Endothelial cell of umbilical vein (primary cell): ENCODE measurements around the gene LMTK3. TPM values are rescaled to one million over a fixed set of nuclear protein-coding genes. Genes with fewer than 3 reads are reported as not detected.
A peak's percentile ranks its signal among the peaks of the same experiment; 100 is the strongest.

Source experiments
- BruUV-seq: library from RNA; stranded (reverse); fragments of 400-500 nt; replicated peaks from 2 replicates; lab custom pipeline; 2021; lab: Mats Ljungman, UMichigan
- CTCF ChIA-PET: fragments of 300-600, 350-600 bp; sonication (Branson Sonifier 250); formaldehyde crosslinking; loops from one replicate; lab custom pipeline; 2021; ENCODE audit warnings: antibody characterized with exemption, inconsistent platforms; lab: Charles Lee
- POLR2A ChIA-PET: fragments of 300-600, 350-600 bp; sonication (Branson Sonifier 250); formaldehyde crosslinking; loops from one replicate; lab custom pipeline; 2021; ENCODE audit warnings: antibody characterized with exemption, inconsistent platforms; lab: Charles Lee
- DNase-seq: peaks from one replicate; pipeline ENCODE4 v3.0.0-alpha.2; 2011; ENCODE audit warnings: low read depth, low spot score
- FAIRE-seq: peaks from 2 replicates; lab custom pipeline; 2011; peaks lifted over from hg19 to GRCh38; lab: Jason Lieb, UNC
- H2AFZ ChIP-seq: 2 replicates; pipeline ENCODE4 v1.6.0; 2012; ENCODE audit warnings: low read depth, low read length, control low read depth, inconsistent platforms
- H3K27ac ChIP-seq: 2 replicates; pipeline ENCODE4 v1.5.1; 2011; ENCODE audit warnings: low read depth, mild to moderate bottlenecking, control low read depth, low read length, moderate library complexity; ENCODE audit not compliant: insufficient read depth
- H3K27me3 ChIP-seq, 2 experiments: 2 replicates each; pipeline versions ENCODE4 v1.6.0 to v1.6.1; 2011; ENCODE audit warnings: low read length in 2 of 2, mixed read lengths in 1 of 2; ENCODE audit not compliant: control insufficient read depth in 2 of 2, insufficient read depth in 2 of 2
- H3K36me3 ChIP-seq, 2 experiments: 2 replicates in 1 of 2; 3 replicates in 1 of 2; pipeline ENCODE4 v1.5.1; 2011; ENCODE audit warnings: low read length in 2 of 2, mild to moderate bottlenecking in 1 of 2, moderate library complexity in 1 of 2; ENCODE audit not compliant: control insufficient read depth in 2 of 2, insufficient read depth in 2 of 2; ENCODE audit errors: extremely low read depth in 1 of 2
- H3K4me1 ChIP-seq: 3 replicates; pipeline ENCODE4 v1.5.1; 2011; ENCODE audit warnings: mild to moderate bottlenecking, low read length; ENCODE audit not compliant: control insufficient read depth, insufficient read depth; ENCODE audit errors: extremely low read depth
- H3K4me2 ChIP-seq: 2 replicates; pipeline ENCODE4 v1.6.1; 2011; ENCODE audit warnings: low read length, control low read depth, mixed read lengths; ENCODE audit not compliant: insufficient read depth
- H3K4me3 ChIP-seq, 3 experiments: fragments of 200-600 bp in 1 of 3; sonication (generic), shearing (Covaris generic) in 1 of 3; replicated peaks in 1 of 3; 2 replicates each; pipeline ENCODE4 v1.5.1; 2011 to 2016; ENCODE audit warnings: control low read depth in 3 of 3, low read length in 3 of 3, mild to moderate bottlenecking in 2 of 3, inconsistent platforms in 1 of 3, low read depth in 1 of 3, moderate library complexity in 1 of 3; ENCODE audit not compliant: insufficient read depth in 1 of 3
- H3K79me2 ChIP-seq: 2 replicates; pipeline ENCODE4 v1.6.0; 2012; ENCODE audit warnings: low read length, inconsistent platforms; ENCODE audit not compliant: control insufficient read depth, insufficient read depth
- H3K9ac ChIP-seq: replicated peaks from 2 replicates; pipeline ENCODE3; 2011; ENCODE audit warnings: low read length, control low read depth; ENCODE audit not compliant: insufficient read depth; ENCODE audit errors: extremely low read depth
- H3K9me1 ChIP-seq: replicated peaks from 3 replicates; pipeline ENCODE4 v1.6.0; 2011; ENCODE audit warnings: mild to moderate bottlenecking, low read length; ENCODE audit not compliant: control insufficient read depth, insufficient read depth; ENCODE audit errors: extremely low read depth
- H3K9me3 ChIP-seq: replicated peaks from 2 replicates; pipeline ENCODE4 v1.5.1; 2012; ENCODE audit warnings: low read length, inconsistent platforms; ENCODE audit not compliant: control insufficient read depth, insufficient read depth
- H4K20me1 ChIP-seq: replicated peaks from 2 replicates; pipeline ENCODE3; 2011; ENCODE audit warnings: mild to moderate bottlenecking, low read length; ENCODE audit not compliant: control insufficient read depth, insufficient read depth; ENCODE audit errors: extremely low read depth
- EZH2 ChIP-seq: IDR thresholded peaks from 2 replicates; pipeline ENCODE4 v1.6.1; 2012; ENCODE audit warnings: borderline replicate concordance, low read depth, mild to moderate bottlenecking, moderate library complexity, low read length, inconsistent platforms; ENCODE audit not compliant: severe bottlenecking
- FOS ChIP-seq: IDR thresholded peaks from 2 replicates; pipeline ENCODE4 v1.6.1; 2011; ENCODE audit warnings: mild to moderate bottlenecking, low read length, moderate library complexity, borderline replicate concordance; ENCODE audit not compliant: insufficient read depth
- GATA2 ChIP-seq: IDR thresholded peaks from 2 replicates; pipeline ENCODE4 v1.7.0; 2011; ENCODE audit warnings: low read depth, mild to moderate bottlenecking, moderate library complexity, mixed read lengths, low read length; ENCODE audit not compliant: insufficient read length, insufficient read depth
- JUN ChIP-seq: IDR thresholded peaks from 2 replicates; pipeline ENCODE4 v1.6.1; 2011; ENCODE audit warnings: borderline replicate concordance, low read depth; ENCODE audit not compliant: insufficient read length, insufficient read depth
- MYC ChIP-seq: IDR thresholded peaks from one replicate; pipeline ENCODE4 v1.6.1; 2011; ENCODE audit warnings: mild to moderate bottlenecking, low read depth, low read length
- POLR2A ChIP-seq: IDR thresholded peaks from 2 replicates; pipeline ENCODE4 v1.6.1; 2012; ENCODE audit warnings: low read depth, mild to moderate bottlenecking, control low read depth, low read length
- POLR2AphosphoS5 ChIP-seq: IDR thresholded peaks from 2 replicates; pipeline ENCODE4 v1.6.1; 2012; ENCODE audit warnings: low read depth, mild to moderate bottlenecking, control low read depth, low read length, moderate library complexity; ENCODE audit not compliant: insufficient read depth
- dilution Hi-C: fragments of 300-500 bp; cut with MboI; formaldehyde crosslinking; loops from one replicate; pipeline ENCODE4 v1.15.0; 2019; ENCODE audit warnings: low sequenced_read_pairs; ENCODE audit not compliant: extremely low pct_ligation_motif_present
- intact Hi-C: fragments of 100-400 bp; cut with micrococcal nuclease; formaldehyde crosslinking; loops from one replicate; pipeline ENCODE4 v1.10.0; 2022
- polyA plus RNA-seq, 4 experiments: library from polyadenylated mRNA; depleted of rRNA in 3 of 4; stranded (reverse) in 3 of 4; unstranded in 1 of 4; fragments of >200 nt; gene quantifications; 2 replicates each; pipeline versions ENCODE4 v1.2.1 to v1.2.3, GENCODE V29; 2011 to 2012; ENCODE audit warnings: missing spikeins in 1 of 4
- total RNA-seq: library from RNA; stranded (reverse); gene quantifications from 2 replicates; pipeline ENCODE4 v1.2.3, GENCODE V29; 2021

Gene LMTK3
- total and polyA plus RNA-seq, 2 donors (not counting 3 experiments of a cell fraction or from before 2014, with no cell fraction given), result 0.11 to 0.14 TPM

- Histone ChIP-seq H2AFZ (no peak overlapping the region), H3K9me1 (no peaks in the 10 kb centered on the region), H3K27me3 (peaks cover 2 to 7% of the 10 kb centered on the region in 2 experiments), H3K9ac (no peak overlapping the region), H3K27ac (no peak overlapping the region), H3K36me3 (no peaks in the 10 kb centered on the region), H3K4me3 (no peak overlapping the region), H3K4me2 (no peak overlapping the region), H4K20me1 (no peaks in the 10 kb centered on the region), H3K79me2 (no peaks in the 10 kb centered on the region), H3K9me3 (no peaks in the 10 kb centered on the region), H3K4me1 (no peaks in the 10 kb centered on the region)
- FAIRE-seq (peak; percentile 24), DNase-seq (no peak)
- no peak for TF ChIP-seq FOS
- no peak for TF ChIP-seq POLR2A
- no peak for TF ChIP-seq MYC
- TF ChIP-seq JUN, result no peak
- no peak for TF ChIP-seq POLR2AphosphoS5
- TF ChIP-seq GATA2, result no peak
- TF ChIP-seq EZH2, result no peak
- intact Hi-C loops (no loop called here), dilution Hi-C loops (no loop called here)
- CTCF ChIA-PET, result interaction anchor here (1.0 to 1.4 kb wide), 3 partner anchors 11 to 83 kb away, joined by 5 to 6 read pairs (median 5); no protein-coding TSS in a partner anchor
- POLR2A ChIA-PET, result no interaction called here
- BruUV-seq, result no TSS peak
Measured at GRCh38 chr19:48501494-48502349, 9.9 kb downstream of the LMTK3 start.
